SJSA1 (cell line): Measurements from ENCODE around the gene KCNB1. TPM values are rescaled to one million over a fixed set of nuclear protein-coding genes. Genes with fewer than 3 reads are reported as not detected.
A peak's percentile ranks its signal among the peaks of the same experiment; 100 is the strongest.

ENCODE experiments used
- DNase-seq, 2 experiments: peaks; one replicate each; pipeline ENCODE4 v3.0.0-alpha.2; 2015 to 2020; ENCODE audit warnings: low spot score in 2 of 2, low read depth in 1 of 2
- H3K27ac ChIP-seq: fragments of 250-450 bp; sonication (Bioruptor Pico); 2 replicates; pipeline ENCODE4 v1.5.1; 2020; ENCODE audit warnings: mild to moderate bottlenecking, moderate library complexity
- H3K27me3 ChIP-seq: fragments of 250-450 bp; sonication (Bioruptor Pico); replicated peaks from 2 replicates; pipeline ENCODE4 v1.5.1; 2020; ENCODE audit warnings: mild to moderate bottlenecking, moderate library complexity
- H3K36me3 ChIP-seq: fragments of 250-450 bp; sonication (Bioruptor Pico); 2 replicates; pipeline ENCODE4 v1.5.1; 2020; ENCODE audit warnings: mild to moderate bottlenecking
- H3K4me1 ChIP-seq: fragments of 250-450 bp; sonication (Bioruptor Pico); replicated peaks from 2 replicates; pipeline ENCODE4 v1.6.1; 2021; ENCODE audit warnings: mild to moderate bottlenecking
- H3K4me3 ChIP-seq: fragments of 250-450 bp; sonication (Bioruptor Pico); 2 replicates; pipeline ENCODE4 v1.5.1; 2020; ENCODE audit warnings: mild to moderate bottlenecking
- H3K9me3 ChIP-seq: fragments of 250-450 bp; sonication (Bioruptor Pico); replicated peaks from 2 replicates; pipeline ENCODE4 v1.5.1; 2020; ENCODE audit warnings: mild to moderate bottlenecking
- total RNA-seq: library from RNA; depleted of rRNA; stranded (reverse); fragments of >200 nt; shearing (Covaris generic); gene quantifications from 2 replicates; pipeline ENCODE4 v1.2.3, GENCODE V29; 2014

Gene KCNB1
- total RNA-seq, 1 experiment from 2014 or later = 0.05 TPM

GRCh38 chr20:49431329-49431728 is 51.1 kb downstream of the KCNB1 start:
- no peaks in the 10 kb centered on the region for H3K36me3 ChIP-seq
- DNase-seq = no peak

GRCh38 chr20:49430320-49430719 is 52.1 kb downstream of the KCNB1 start:
- H3K27ac ChIP-seq = no peak overlapping the region
- no peaks in the 10 kb centered on the region for H3K36me3 ChIP-seq
- H3K9me3 ChIP-seq = no peaks in the 10 kb centered on the region
- no peak for DNase-seq
- H3K4me3 ChIP-seq = no peak overlapping the region
- H3K27me3 ChIP-seq = 0 out of 2 replicates have a peak, but pooled peaks cover 7% of the 10 kb centered on the region
- H3K4me1 ChIP-seq = peaks cover 11% of the 10 kb centered on the region

More at GRCh38 chr20:49431329-49431728, 51.1 kb downstream of the KCNB1 start:
- peaks cover 11% of the 10 kb centered on the region for H3K4me1 ChIP-seq
- H3K27ac ChIP-seq = no peak overlapping the region
- 0 out of 2 replicates have a peak, but pooled peaks cover 7% of the 10 kb centered on the region for H3K27me3 ChIP-seq
- no peaks in the 10 kb centered on the region for H3K9me3 ChIP-seq
- H3K4me3 ChIP-seq = no peak overlapping the region

DNA sequence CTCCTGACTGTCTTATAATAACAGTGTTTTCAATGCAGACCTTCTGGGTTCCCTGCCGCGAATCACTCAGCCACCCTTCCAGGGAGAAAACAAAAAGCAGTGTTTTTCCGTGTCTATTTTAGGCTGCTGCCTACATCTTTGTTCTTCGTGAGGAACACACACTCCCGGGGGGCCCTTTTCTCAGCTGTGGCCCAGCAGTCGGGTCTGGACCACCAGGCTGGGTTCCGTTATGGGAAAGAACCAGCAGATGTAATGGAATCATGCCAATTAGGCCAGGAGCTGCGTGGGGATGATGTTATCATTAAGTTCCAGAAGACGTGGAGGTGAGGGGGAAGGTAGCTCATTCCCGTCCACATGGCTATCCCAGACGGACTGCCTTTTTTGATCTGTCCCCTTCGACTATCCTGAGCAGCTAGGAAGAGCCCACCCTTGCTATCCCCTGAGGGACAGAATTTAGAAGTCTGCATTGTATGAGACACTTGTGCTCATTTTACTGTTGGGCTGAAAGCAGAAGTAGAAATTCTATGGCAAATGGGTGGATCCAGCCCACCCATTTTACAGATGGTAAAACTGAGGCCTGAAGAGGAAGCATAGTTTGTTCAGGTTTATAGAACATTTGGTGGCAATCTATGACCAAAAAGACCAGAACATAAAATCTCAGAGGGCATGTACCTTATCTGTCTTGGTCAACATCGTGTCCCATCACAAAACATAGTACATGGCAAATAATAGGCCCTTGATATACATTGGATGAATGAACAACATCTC is 54.5 kb downstream of the KCNB1 start:
- peak in 1 of 2 experiments; percentile 30 for DNase-seq
- no peak overlapping the region for H3K4me3 ChIP-seq
- 0 out of 2 replicates have a peak, but pooled peaks cover 7% of the 10 kb centered on the region for H3K27me3 ChIP-seq
- H3K4me1 ChIP-seq = peaks cover 11% of the 10 kb centered on the region
- H3K36me3 ChIP-seq = no peaks in the 10 kb centered on the region
- H3K27ac ChIP-seq = no peak overlapping the region
- H3K9me3 ChIP-seq = no peaks in the 10 kb centered on the region

DNA sequence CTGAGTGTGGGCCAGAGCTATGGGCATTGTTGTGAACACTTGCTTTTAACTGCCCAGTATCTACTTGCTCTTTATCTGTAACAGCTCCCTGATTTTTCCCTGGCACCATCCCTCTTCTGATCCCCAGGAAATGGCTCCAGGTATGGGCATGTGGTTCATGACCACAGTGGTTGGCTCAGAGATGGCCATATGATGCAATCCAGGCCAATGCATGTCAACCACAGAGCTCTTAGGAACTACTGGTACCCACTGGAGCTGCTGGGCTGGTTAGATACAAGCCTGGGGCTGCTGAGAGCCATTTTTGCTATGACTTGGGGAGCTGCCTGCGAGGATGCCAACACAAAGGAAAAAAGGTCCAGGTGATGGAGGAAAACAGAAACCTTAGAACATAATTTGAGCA is 55.6 kb downstream of the KCNB1 start:
- Histone ChIP-seq H3K4me3 (no peak overlapping the region), H3K27ac (no peak overlapping the region), H3K36me3 (no peaks in the 10 kb centered on the region), H3K4me1 (peaks cover 11% of the 10 kb centered on the region), H3K9me3 (no peaks in the 10 kb centered on the region), H3K27me3 (0 out of 2 replicates have a peak, but pooled peaks cover 5% of the 10 kb centered on the region)
- DNase-seq = no peak

- DNase-seq = no peak
- 0 out of 2 replicates have a peak, but pooled peaks cover 4% of the 10 kb centered on the region for H3K27me3 ChIP-seq
- no peaks in the 10 kb centered on the region for H3K36me3 ChIP-seq
- no peaks in the 10 kb centered on the region for H3K9me3 ChIP-seq
- peaks cover 11% of the 10 kb centered on the region for H3K4me1 ChIP-seq
- no peak overlapping the region for H3K27ac ChIP-seq
- no peak overlapping the region for H3K4me3 ChIP-seq
Measured at GRCh38 chr20:49426395-49426794, 56.1 kb downstream of the KCNB1 start.

GRCh38 chr20:49424536-49424935 is 57.9 kb downstream of the KCNB1 start:
- Histone ChIP-seq H3K27ac (no peak overlapping the region), H3K4me3 (no peak overlapping the region), H3K4me1 (peaks cover 18% of the 10 kb centered on the region), H3K9me3 (no peaks in the 10 kb centered on the region), H3K36me3 (no peaks in the 10 kb centered on the region), H3K27me3 (0 out of 2 replicates have a peak, but pooled peaks cover 4% of the 10 kb centered on the region)
- no peak for DNase-seq

DNA sequence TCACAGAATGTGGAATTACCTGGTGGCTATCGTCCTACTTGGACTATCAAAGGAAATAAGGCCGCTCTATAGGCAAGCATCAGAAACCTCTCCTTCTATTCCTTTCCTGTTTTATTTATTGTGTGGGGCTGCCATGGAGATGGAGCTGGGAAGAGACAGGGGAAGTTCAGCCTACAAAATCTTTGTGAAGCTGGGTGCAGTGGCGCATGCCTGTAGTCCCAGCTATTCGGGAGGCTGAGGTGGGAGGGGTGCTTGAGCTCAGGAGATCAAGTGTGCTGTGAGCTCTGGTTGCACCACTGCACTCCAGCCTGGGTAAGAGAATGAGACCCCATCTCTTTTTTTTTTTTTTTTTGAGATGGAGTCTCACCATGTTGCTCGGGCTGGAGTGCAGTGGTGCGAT is 60.3 kb downstream of the KCNB1 start:
- no peak overlapping the region for H3K4me3 ChIP-seq
- DNase-seq = no peak
- no peaks in the 10 kb centered on the region for H3K9me3 ChIP-seq
- no peaks in the 10 kb centered on the region for H3K36me3 ChIP-seq
- no peaks in the 10 kb centered on the region for H3K27me3 ChIP-seq
- no peak overlapping the region for H3K27ac ChIP-seq
- peaks cover 18% of the 10 kb centered on the region for H3K4me1 ChIP-seq

GRCh38 chr20:49420811-49421295 is 61.6 kb downstream of the KCNB1 start:
- H3K36me3 ChIP-seq = no peaks in the 10 kb centered on the region
- no peak overlapping the region for H3K4me3 ChIP-seq
- H3K4me1 ChIP-seq = peaks cover 16% of the 10 kb centered on the region; the same call in 1 of the 2 replicates
- H3K9me3 ChIP-seq = no peaks in the 10 kb centered on the region
- no peaks in the 10 kb centered on the region for H3K27me3 ChIP-seq
- DNase-seq = no peak
- no peak overlapping the region for H3K27ac ChIP-seq

GRCh38 chr20:49420292-49420691 is 62.2 kb downstream of the KCNB1 start:
- no peak overlapping the region for H3K27ac ChIP-seq
- DNase-seq = no peak
- H3K27me3 ChIP-seq = no peaks in the 10 kb centered on the region

GRCh38 chr20:49419785-49420184 is 62.7 kb downstream of the KCNB1 start:
- Histone ChIP-seq H3K27ac (no peak overlapping the region), H3K36me3 (no peaks in the 10 kb centered on the region), H3K9me3 (no peaks in the 10 kb centered on the region), H3K4me3 (no peak overlapping the region), H3K4me1 (peaks cover 16% of the 10 kb centered on the region; the same call in 1 of the 2 replicates), H3K27me3 (no peaks in the 10 kb centered on the region)
- DNase-seq = no peak

More at GRCh38 chr20:49420292-49420691, 62.2 kb downstream of the KCNB1 start:
- Histone ChIP-seq H3K36me3 (no peaks in the 10 kb centered on the region), H3K4me3 (no peak overlapping the region), H3K9me3 (no peaks in the 10 kb centered on the region), H3K4me1 (peaks cover 16% of the 10 kb centered on the region; the same call in 1 of the 2 replicates)

- Histone ChIP-seq H3K27ac (no peak overlapping the region), H3K4me1 (peaks cover 16% of the 10 kb centered on the region; the same call in 1 of the 2 replicates), H3K9me3 (no peaks in the 10 kb centered on the region), H3K27me3 (no peaks in the 10 kb centered on the region), H3K36me3 (no peaks in the 10 kb centered on the region), H3K4me3 (no peak overlapping the region)
- no peak for DNase-seq
Measured at GRCh38 chr20:49418809-49419208, 63.7 kb downstream of the KCNB1 start.

DNA sequence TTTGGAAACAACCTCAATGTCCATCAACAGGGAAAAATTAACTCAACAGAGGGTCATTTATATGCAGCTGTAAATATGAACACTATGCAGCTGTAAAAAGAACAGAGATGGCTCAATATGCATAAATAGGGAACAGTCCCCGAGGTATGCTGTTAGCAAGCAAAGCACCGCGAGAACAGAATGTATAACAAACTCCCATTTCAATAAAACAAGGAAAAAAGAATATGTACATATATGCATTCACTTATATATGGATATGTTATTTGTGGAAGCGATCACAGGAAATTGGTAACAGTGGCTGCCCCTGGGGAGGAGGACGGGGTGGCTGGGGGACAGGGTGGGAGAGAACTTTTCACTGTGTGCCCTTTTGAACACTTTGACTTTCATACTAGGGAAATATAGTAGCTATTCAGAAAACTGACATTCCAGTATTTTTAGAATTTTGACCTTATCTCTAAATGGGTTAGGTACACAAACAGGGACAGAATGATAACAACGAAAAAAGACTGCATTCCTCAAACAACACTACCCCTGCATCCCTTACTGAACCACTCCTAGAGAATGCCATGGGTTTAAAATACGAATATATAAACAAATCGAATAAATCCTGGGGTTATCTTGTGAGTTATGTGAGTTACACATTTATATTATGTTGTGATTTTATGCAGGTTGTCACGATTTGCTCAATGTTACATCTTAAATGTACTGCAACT is 64.5 kb downstream of the KCNB1 start:
- no peaks in the 10 kb centered on the region for H3K9me3 ChIP-seq
- peaks cover 16% of the 10 kb centered on the region; the same call in 1 of the 2 replicates for H3K4me1 ChIP-seq
- no peaks in the 10 kb centered on the region for H3K27me3 ChIP-seq
- no peak for DNase-seq
- no peaks in the 10 kb centered on the region for H3K36me3 ChIP-seq
- H3K4me3 ChIP-seq = no peak overlapping the region
- H3K27ac ChIP-seq = no peak overlapping the region

DNA sequence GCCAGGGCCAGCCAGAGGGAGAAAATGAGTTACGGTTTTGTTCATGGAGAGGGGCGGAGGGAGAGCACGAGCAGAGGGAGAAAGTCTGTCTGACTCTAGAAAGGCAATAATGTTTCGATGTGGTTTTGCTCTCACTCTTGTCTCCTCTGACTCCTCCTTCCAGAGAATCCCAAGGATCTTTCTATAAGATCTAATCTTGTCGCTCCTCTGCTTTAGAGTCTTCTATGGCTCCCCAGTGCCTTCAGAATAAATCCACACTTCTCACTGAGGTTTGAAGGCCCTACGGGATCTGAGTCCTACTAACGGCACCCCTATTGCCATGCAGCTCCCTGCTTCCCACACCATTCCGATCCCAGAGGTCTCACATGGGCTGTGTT is 66.8 kb downstream of the KCNB1 start:
- Histone ChIP-seq H3K27ac (no peak overlapping the region), H3K4me1 (peaks cover 12% of the 10 kb centered on the region), H3K36me3 (no peaks in the 10 kb centered on the region), H3K27me3 (no peaks in the 10 kb centered on the region), H3K9me3 (no peaks in the 10 kb centered on the region), H3K4me3 (no peak overlapping the region)
- no peak for DNase-seq
